VCaP (cell line): ENCODE data around the gene CRYL1.

ENCODE experiments used
- H3K27ac ChIP-seq: fragments of 450-650 bp; 2 replicates; pipeline ENCODE4 v1.5.1; 2017
- TF ChIP-seq, protein P1 (sequence below): fragments of 450-650 bp; conservative IDR thresholded peaks from 2 replicates; pipeline ENCODE4 v1.5.1; 2017; ENCODE audit warnings: mild to moderate bottlenecking, moderate library complexity

Gene CRYL1

DNA sequence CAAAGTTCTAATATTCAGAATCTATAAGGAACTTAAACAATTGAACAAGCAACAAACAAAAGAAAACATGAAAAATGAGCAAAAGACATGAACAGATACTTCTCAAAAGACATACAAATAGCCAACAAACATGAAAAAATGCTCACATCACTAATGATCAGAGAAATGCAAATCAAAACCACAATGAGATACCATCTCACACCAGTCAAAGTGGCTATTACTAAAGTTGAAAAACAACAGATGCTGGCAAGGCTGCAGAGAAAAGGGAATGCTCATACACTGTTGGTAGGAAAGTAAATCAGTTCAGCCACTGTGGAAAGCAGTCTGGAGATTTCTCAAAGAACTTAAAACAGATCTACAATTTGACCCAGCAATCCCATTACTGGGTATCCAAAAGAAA, 74.3 kb downstream of the CRYL1 start:
- TF ChIP-seq, protein P1, sequence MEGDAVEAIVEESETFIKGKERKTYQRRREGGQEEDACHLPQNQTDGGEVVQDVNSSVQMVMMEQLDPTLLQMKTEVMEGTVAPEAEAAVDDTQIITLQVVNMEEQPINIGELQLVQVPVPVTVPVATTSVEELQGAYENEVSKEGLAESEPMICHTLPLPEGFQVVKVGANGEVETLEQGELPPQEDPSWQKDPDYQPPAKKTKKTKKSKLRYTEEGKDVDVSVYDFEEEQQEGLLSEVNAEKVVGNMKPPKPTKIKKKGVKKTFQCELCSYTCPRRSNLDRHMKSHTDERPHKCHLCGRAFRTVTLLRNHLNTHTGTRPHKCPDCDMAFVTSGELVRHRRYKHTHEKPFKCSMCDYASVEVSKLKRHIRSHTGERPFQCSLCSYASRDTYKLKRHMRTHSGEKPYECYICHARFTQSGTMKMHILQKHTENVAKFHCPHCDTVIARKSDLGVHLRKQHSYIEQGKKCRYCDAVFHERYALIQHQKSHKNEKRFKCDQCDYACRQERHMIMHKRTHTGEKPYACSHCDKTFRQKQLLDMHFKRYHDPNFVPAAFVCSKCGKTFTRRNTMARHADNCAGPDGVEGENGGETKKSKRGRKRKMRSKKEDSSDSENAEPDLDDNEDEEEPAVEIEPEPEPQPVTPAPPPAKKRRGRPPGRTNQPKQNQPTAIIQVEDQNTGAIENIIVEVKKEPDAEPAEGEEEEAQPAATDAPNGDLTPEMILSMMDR = no peak
- no peak overlapping the region for H3K27ac ChIP-seq

DNA sequence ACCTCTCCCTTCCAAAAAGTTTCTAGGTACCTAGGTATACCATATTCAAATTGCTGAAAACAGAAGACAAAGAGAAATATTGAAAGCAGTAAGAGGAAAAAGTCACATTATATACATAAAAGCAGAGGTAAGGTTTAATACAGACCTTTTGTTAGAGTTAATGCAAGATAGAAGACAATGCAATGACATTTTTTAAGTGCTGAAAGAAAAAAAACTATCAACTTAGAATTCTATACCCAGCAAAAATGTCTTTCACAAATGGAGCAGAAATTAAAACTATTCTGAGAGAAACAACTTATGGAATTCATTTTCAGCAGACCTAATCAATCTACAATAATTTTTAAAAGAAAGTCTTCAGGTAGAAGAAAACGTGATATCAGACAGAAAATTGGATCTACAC, 77.2 kb downstream of the CRYL1 start:
- TF ChIP-seq, protein P1 = no peak
- no peak overlapping the region for H3K27ac ChIP-seq

DNA sequence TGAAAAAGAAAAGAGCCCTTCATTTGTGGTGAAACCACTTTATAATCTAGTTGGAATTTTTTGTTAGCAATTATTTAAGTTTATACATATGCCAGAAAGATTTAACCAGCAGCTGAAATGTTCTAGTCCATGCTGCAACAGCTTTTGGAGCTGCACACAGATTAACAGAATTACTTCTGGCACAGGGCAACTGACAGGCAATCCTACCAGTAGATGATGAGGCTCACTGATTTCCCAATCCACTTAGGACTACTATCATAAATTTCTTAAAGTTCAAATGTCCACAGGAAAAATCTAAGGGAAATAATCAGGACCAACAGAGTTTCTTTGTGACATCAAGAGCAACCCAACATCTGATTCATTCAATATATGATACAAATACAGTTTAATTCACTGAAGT, 78.8 kb downstream of the CRYL1 start:
- no peak overlapping the region for H3K27ac ChIP-seq
- TF ChIP-seq, protein P1 = no peak

DNA sequence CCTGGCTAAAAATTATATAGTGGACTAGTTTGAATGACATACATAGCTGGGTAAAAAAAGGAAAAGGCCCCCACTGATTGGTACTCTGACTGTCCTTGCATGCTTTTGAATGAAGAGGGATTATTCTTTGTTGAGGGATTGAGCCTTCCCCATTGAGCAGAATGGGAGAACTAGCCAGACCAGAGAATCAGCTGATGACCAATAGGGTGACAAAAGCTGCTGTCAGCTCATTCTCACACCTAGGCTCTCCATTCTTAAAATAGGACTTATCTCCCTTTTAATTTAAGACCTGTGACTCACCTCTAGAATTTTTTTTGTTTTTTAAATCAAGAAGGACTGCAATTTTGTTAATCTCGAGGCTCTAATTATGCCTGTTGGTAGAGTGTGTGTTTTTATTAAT, 79.3 kb downstream of the CRYL1 start:
- TF ChIP-seq, protein P1 = no peak
- H3K27ac ChIP-seq = no peak overlapping the region

DNA sequence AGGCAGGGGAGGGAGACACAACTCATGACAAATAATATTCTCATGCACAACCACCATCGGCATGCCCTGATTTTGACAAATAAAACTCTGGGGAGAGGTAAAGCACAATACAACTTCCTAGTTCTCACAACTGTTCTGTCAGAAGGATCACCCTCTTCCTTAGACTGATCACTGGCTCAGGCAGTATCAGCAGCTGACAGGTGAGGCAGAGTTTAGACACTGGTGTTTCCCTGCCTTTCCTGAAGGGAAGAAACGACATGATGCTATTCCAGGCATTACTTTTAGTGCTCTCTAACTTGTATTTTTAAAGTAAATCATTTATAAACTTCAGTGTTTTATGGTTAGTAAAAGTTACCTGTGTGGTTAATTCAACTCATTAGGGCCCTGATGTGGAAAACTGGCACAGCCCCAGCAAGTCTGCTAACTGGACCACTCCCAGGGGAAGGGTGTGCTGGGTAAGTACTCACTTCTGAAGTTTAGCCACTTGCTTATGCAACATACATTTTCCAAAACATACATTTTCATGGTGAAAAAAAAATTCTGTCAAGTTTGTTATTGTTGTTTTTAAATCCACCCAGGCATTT, 82.8 kb downstream of the CRYL1 start:
- TF ChIP-seq, protein P1 = no peak
- peak overlapping the region; percentile 52 for H3K27ac ChIP-seq

DNA sequence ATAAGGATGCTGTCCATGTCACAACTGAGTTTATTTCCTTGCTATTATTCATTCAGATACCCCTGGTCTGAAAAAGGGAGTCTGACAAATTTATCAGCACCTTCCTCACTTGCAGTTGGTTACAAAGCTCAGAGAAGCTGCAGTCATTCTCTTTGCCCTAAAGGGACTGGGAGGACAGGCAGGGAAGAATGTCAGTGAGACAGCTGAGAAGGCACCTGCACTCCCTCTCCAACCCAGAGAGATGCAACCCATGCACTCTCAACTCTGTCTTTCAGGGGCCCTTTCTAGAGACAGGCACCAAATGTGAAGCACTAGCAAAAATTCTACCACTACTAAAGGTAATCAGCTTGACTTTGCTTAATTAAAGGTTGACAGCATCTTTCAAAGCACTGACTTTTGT, 83.3 kb downstream of the CRYL1 start:
- TF ChIP-seq, protein P1 = no peak
- H3K27ac ChIP-seq = peak overlapping the region; percentile 52

DNA sequence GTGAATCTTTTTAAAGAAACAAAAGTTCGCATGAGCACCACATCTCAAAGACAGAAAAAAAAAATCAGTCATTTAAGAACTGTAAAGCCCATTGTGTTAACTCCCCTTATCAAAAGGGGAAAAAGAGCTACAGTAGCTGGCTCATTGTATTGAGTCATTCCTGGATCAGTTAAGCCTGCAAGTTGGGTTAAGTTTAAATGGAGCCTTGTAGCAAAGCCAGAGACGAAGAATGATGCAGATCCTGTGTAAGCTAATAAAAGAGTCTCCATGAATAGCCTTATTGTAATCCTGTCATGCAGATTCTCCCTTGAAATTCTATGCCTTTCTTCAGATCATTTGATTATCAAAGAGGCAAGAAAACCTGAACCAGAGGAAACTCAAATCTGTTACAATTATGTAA, 83.8 kb downstream of the CRYL1 start:
- peak overlapping the region; percentile 52 for H3K27ac ChIP-seq
- TF ChIP-seq, protein P1 = no peak
